HG03108 (cell line): Measurements from ENCODE around the gene ZFPL1.
"Not testable (repeated sequence)": the region's sequence is repeated elsewhere in the genome, so short reads cannot be mapped to it uniquely, and the experiment has no call there.

Source experiments
- ATAC-seq: cut with Tn5 transposase; IDR thresholded peaks from one replicate; pipeline ENCODE4 v1.9.1; 2021; ENCODE audit warnings: moderate library complexity; ENCODE audit not compliant: unreplicated experiment

ZFPL1 gene

DNA sequence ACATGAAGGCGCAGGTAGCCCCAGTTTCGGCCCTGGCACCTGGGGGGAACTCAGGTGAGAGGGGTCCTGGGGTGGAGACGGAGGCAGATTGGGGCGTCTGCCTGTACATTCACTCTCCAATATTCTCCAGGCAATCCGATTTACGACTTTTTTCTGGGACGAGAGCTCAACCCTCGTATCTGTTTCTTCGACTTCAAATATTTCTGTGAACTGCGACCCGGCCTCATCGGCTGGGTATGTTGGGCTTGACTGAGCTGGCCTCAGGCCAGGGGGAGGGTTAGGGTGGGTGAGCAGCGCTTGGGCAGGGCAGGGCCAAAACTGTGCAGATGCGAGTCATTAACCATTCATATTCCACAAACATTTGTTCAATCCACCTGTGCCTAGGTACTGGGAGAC is 29.3 kb downstream of the ZFPL1 start:
- no peak for ATAC-seq

- ATAC-seq, result no peak
These were observed 29.8 kb downstream of the ZFPL1 start for GRCh38 chr11:65113839-65114238.

DNA sequence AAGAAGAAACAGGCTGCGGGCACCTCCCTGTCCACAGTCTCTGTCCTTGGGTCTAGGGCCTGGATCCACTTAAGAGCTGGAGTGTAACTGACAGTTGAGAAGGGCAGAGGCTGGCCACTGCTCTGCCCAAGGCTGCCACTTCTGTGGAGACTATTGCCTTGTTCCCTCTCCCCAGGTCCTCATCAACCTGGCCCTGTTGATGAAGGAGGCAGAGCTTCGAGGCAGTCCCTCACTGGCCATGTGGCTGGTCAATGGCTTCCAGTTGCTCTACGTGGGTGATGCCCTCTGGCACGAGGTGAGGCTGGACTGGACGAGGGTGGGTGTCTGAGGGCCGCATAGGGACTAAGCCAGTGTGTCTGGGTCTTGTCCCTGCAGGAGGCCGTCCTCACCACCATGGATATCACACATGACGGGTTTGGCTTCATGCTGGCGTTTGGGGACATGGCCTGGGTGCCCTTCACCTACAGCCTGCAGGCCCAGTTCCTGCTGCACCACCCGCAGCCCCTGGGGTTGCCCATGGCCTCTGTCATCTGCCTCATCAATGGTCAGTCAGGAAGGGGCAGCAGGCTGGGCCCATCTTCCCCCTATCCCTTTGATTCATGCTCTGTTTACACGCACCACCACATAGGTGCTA is 30.6 kb downstream of the ZFPL1 start:
- ATAC-seq, result no peak

GRCh38 chr11:65115361-65116082 is 31.5 kb downstream of the ZFPL1 start:
- ATAC-seq, result no peak

DNA sequence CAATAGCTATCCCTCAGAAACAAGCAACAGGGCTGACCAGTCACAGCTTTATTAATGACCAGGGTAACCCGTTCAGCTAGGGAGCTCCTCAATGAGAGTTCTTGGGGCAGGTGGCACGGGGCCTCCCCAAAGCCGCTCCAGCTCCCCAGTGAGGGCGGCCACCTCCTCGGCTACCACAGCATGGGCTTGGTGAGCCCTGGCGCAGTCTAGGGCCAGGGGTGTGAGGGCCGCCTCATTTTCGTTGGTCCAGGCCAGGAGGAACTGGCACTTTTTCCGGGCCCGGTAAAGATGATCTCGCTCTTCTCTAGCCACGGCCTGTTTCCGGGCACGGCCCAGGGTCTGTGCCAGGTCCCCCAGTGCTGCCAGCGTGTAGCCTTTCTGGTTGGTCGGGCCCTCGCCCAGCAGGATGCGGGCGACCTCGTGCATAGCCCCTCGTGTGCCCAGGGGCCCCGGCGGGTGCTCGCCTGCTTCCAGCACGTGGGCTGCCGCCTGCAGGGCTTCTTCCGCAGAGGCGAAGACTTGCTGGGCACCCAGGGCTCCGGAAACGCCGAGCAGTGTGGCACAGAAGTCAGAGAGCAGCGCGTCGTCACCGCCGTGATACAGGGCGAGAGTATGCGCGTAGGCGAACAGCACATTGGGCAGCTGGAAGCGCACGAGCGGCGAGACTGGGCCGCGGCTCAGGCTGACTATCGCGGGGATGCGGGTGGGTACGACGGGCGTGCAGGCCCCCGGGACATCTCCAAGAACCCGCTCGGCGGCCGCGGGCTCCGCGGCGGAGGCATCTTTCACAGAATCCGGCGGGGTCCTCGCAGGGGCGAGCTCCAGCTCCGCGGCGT is 32.6 kb downstream of the ZFPL1 start:
- ATAC-seq, result no peak

GRCh38 chr11:65117206-65118096 is 33.4 kb downstream of the ZFPL1 start, which contains the start of gene ZNHIT2:
Gene ZNHIT2 (minus strand): TSS chr11:65117701. CDS start chr11:65117653, 48 bp downstream.
- ATAC-seq, result peak; percentile 60

DNA sequence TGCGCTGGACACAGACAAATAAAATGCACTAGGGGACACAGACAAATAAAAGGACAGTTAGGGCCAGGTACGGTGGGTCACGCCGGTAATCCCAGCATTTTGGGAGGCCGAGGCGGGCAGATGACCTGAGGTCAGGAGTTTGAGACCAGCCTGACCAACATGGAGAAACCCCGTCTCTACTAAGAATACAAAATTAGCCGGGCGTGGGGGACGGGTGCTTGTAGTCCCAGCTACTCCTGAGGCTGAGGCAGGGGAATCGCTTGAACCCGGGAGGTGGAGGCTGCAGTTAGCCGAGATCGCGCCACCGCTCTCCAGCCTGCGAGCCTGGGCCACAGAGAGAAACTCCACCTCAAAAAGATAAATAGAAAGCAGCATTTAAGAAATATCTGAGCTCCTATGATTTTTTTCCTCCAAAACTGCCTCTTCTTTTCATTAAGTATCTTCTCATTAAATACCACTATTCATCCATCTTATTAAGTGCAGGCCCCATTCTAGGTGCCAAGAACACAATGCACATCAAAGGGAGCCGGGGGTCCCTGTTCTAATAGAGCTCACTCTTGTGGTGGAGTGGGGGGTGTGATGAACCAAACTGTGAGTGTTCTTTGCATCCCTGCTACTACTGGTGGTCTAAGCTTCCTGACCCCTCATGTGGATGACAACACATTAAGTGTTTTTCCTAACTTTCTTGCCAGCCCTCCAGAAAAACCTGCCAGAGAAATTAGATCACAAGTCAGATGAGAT is 34.2 kb downstream of the ZFPL1 start:
- no peak for ATAC-seq

GRCh38 chr11:65118891-65119669 is 35.1 kb downstream of the ZFPL1 start:
- ATAC-seq, result not testable (repeated sequence)

- no peak for ATAC-seq
These were observed 35.6 kb downstream of the ZFPL1 start for GRCh38 chr11:65119670-65119995.

DNA sequence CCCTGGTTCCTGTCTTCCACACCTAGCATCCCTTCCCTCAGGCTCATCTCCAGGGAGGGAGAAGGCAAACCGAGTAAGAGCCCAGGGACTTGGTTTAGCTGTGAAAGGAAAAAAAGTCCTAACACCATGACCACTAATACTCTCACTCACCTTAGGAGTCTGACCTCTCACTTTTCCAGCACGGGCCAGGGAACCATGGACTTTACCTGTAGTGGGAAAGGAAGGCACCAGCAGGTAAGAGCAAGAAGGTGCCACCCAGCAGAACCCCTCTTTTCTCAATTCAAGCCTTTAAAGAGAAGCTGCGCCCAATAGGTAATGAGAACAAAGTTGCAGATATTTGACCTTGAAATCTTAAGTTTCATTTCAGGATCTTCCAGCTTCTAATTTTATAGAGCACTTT is 36.8 kb downstream of the ZFPL1 start:
- ATAC-seq, result no peak

DNA sequence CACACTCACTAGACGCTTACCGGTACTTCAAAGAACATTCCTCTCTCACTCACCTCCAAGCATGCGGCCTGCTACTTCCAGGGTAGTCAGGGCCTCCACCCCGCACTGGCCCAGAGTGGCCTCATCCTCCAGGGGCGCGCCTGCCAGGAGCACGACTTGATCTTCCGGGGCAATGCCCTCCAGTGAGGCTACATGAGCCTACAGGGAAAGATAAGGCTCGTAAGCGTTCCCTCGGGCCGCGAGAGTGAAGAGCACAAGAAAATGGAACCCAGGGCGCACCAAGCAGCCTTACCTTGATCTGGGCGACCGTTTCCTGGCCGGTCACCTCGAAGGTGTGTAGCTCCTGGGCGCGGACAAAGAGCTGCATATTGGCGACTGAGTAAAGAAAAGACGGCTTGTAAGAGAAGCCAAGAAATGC is 37.4 kb downstream of the ZFPL1 start:
- no peak for ATAC-seq

GRCh38 chr11:65121865-65122696 is 38.1 kb downstream of the ZFPL1 start, which contains the start of the genes FAU and MRPL49:
Gene FAU (minus strand): TSS chr11:65122134. CDS start chr11:65121813, 321 bp downstream.
Gene MRPL49 (plus strand): TSS chr11:65122321. CDS start chr11:65122347, 26 bp downstream.
- ATAC-seq, result peak; percentile 67

DNA sequence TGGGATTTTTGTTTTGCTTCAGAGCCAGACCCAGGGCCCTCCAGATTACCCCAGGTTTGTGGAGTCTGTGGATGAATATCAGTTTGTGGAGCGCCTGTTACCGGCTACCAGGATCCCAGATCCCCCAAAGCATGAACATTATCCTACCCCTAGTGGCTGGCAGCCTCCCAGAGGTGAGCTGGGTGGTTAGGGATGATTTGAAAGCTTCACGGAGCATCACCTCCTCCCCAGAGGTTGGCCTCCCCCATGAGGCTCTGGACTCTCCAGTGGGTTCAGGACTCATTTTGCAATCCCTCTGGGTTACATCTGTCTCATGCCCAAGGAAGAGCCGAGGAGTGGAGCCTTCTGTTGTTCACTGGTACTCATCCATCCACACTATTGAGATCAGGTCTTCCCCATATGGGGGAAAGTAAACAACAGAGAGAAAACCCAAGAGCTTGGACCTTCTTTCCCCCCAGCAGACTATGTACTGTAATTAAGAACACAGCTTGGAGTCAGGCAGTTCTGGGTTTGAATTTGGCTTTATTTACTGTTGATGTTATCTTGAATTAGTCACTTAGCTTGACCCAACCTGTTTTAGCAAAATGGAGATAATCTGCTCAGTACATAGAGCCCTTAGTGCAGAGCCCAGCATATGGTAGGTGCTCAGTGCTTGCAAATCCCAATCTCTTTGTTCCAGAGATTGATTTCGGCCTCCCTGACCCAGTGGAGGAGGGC is 40.6 kb downstream of the ZFPL1 start:
- ATAC-seq, result no peak

DNA sequence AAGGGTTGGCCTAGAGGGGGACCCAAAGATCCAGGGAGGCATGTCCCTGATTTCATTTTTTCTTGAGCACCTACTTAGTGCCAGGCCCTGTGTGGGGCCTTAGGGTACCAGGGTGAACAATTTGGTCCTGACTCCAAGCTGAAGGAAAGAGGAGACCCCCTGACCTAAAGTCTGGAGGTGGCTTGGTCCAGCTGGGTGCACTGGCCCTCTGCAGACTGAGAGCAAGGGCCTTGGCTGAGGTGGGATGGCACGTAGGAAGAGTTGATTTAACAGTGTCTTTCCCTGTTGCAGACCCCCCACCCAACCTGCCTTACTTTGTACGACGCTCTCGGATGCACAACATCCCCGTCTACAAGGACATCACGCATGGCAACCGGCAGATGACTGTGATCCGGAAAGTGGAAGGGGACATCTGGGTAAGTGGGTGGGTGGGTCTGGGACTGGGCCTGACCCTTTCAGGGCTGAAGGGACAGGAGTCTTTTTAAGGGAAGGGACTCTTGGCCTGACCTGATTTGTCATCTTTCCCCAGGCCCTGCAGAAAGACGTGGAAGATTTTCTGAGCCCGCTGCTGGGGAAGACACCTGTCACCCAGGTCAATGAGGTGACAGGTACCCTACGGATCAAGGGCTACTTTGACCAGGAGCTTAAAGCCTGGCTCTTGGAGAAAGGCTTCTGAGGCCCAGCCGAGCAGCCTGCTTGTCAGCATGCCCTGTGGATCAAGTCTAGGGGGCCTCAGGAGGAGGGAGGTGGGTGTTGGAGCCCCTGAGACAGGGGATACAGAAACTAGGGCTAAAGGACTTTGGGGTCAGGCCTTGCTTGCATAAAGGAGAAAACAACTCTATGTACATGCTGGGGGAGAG is 41.4 kb downstream of the ZFPL1 start:
- ATAC-seq, result no peak

DNA sequence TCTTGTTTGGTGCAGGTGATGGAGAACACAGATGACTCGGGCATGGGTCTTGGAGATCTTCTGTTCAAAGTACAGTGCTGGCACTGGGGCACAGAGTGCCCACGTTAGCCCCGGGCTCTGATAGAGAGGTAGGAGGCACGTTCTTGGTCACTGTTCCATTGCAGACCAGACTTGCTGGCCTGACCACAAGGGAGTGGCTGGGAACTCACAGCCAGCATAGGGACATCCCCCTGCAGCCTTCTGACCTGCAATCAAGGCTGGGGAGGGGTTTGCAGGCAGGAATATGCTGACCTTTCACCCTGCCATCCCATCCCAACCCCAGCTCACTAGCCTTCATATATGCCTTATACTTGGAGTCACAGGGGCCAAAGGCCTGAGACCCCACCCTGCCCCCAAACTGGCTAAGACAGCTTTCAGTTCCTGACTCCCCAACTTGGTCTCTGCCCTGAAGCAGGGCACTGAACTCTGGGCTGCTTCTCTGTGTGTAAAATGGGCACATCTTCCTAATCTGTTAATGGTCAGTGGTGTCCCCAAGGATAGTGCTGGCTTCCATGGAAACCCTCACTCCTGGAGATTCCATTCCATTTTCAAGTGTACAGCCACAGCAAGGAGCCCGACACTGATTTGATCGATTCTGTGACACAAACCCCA is 42.7 kb downstream of the ZFPL1 start:
- no peak for ATAC-seq

DNA sequence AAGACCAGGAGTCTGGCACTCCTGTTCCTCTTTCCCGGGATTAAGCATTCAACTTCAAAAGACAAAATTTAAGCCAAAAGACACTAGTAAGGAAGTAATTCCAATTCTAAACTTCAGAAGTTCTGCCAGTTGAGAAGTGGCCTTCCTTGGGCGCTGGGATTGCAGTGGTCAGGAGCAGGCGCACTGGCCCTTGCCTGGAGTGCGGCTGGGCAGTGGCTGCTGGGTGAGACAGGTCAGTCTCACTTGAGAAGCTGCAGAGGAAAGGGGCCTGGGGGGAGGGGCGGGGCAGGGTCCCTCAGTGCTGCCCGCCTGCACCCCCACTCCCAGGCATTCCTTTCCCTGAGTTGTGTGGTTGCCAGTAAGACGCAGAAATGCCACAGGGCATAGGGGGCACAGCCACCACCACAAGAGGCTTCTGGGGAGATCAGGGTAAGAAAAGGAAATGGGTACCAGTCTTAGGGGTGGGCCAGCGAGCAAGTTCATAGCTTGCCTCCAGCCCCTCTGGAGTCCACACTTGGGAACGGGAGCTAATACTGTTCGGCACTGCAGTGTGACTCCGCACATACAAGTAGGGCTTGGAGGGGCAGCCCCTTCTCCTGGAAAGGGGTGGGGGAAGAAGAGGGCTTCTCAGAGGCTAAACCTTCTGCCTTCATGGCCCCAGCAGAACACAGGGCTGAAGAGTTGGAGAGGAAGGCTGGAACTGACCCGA is 43.6 kb downstream of the ZFPL1 start:
- ATAC-seq, result no peak
